ENCODE results near the gene SLC6A3.

DNA sequence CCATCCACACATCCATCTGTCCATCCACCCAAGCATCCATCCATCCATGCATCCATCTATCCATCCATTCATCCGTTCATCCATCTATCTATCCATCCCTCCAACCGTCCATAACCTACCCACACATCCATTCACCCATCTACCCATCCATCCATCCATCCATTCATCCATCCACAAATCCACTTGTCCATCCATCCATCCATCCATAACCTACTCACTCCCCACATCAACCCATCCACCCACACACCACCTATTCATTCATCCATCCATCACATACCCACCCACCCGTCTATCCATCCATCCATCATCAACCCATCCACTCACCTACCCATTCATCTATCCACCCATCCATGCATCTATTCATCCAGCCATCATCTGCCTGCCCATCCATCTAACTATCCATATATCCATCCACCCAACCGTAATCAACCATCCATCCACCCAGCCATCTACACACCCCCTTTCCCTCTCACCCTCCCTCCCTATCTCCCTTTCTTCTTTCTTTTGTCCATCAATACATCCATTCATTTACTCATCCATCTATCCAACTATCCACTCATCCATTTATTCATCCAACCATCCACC, 56.8 kb downstream of the SLC6A3 start:
- TF ChIP-seq STAG1 (CRISPR knock-in tag; IDR thresholded peaks at IDR 0.05) (no peak), FOXK1 (CRISPR knock-in tag; IDR thresholded peaks at IDR 0.05; ENCODE audit: borderline replicate concordance, low read depth) (no peak), GFI1 (CRISPR knock-in tag; IDR thresholded peaks at IDR 0.05; ENCODE audit: borderline replicate concordance) (no peak), POLR2A (IDR thresholded peaks at IDR 0.05; ENCODE audit: insufficient read depth in 1 of 2, low read depth in 2 of 2, low read length in 2 of 2) (no peak), POLR2AphosphoS5 (IDR thresholded peaks at IDR 0.05; ENCODE audit: low read depth, low read length) (no peak), ZNF670 (CRISPR knock-in tag; IDR thresholded peaks at IDR 0.05; ENCODE audit: borderline replicate concordance) (no peak)
- TF ChIP-seq, protein P1, sequence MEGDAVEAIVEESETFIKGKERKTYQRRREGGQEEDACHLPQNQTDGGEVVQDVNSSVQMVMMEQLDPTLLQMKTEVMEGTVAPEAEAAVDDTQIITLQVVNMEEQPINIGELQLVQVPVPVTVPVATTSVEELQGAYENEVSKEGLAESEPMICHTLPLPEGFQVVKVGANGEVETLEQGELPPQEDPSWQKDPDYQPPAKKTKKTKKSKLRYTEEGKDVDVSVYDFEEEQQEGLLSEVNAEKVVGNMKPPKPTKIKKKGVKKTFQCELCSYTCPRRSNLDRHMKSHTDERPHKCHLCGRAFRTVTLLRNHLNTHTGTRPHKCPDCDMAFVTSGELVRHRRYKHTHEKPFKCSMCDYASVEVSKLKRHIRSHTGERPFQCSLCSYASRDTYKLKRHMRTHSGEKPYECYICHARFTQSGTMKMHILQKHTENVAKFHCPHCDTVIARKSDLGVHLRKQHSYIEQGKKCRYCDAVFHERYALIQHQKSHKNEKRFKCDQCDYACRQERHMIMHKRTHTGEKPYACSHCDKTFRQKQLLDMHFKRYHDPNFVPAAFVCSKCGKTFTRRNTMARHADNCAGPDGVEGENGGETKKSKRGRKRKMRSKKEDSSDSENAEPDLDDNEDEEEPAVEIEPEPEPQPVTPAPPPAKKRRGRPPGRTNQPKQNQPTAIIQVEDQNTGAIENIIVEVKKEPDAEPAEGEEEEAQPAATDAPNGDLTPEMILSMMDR (CRISPR knock-in tag; IDR thresholded peaks at IDR 0.05): no peak
- TF ChIP-seq, protein P2, sequence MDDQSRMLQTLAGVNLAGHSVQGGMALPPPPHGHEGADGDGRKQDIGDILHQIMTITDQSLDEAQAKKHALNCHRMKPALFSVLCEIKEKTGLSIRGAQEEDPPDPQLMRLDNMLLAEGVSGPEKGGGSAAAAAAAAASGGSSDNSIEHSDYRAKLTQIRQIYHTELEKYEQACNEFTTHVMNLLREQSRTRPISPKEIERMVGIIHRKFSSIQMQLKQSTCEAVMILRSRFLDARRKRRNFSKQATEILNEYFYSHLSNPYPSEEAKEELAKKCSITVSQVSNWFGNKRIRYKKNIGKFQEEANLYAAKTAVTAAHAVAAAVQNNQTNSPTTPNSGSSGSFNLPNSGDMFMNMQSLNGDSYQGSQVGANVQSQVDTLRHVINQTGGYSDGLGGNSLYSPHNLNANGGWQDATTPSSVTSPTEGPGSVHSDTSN (CRISPR knock-in tag; IDR thresholded peaks at IDR 0.05; ENCODE audit: borderline replicate concordance): no peak
- TF ChIP-seq, protein P3, sequence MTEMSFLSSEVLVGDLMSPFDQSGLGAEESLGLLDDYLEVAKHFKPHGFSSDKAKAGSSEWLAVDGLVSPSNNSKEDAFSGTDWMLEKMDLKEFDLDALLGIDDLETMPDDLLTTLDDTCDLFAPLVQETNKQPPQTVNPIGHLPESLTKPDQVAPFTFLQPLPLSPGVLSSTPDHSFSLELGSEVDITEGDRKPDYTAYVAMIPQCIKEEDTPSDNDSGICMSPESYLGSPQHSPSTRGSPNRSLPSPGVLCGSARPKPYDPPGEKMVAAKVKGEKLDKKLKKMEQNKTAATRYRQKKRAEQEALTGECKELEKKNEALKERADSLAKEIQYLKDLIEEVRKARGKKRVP (CRISPR knock-in tag; IDR thresholded peaks at IDR 0.05): no peak
